Adipocyte (in vitro differentiated cells): ENCODE measurements around the gene SPRED1.
A peak's percentile ranks its signal among the peaks of the same experiment; 100 is the strongest.

Source experiments
- DNase-seq: peaks from one replicate; pipeline ENCODE4 v3.0.0-alpha.2; 2015; ENCODE audit warnings: low read depth
- H3K27me3 ChIP-seq: replicated peaks from 2 replicates; pipeline ENCODE4 v1.7.0; 2013; ENCODE audit warnings: mild to moderate bottlenecking, low read length, moderate library complexity; ENCODE audit not compliant: control insufficient read depth, insufficient read depth
- H3K36me3 ChIP-seq: 2 replicates; pipeline ENCODE4 v1.7.0; 2013; ENCODE audit warnings: low read length, mild to moderate bottlenecking, moderate library complexity; ENCODE audit not compliant: control insufficient read depth, insufficient read depth, severe bottlenecking
- H3K4me1 ChIP-seq: 2 replicates; pipeline ENCODE4 v1.7.0; 2013; ENCODE audit warnings: mild to moderate bottlenecking, low read length, moderate library complexity; ENCODE audit not compliant: control insufficient read depth, insufficient read depth
- H3K4me3 ChIP-seq: 2 replicates; pipeline ENCODE4 v1.7.0; 2013; ENCODE audit warnings: mild to moderate bottlenecking, low read length, moderate library complexity
- H3K9ac ChIP-seq: 2 replicates; pipeline ENCODE4 v1.7.0; 2013; ENCODE audit warnings: mild to moderate bottlenecking, low read length, moderate library complexity
- H3K9me3 ChIP-seq: 2 replicates; pipeline ENCODE4 v1.7.0; 2013; ENCODE audit warnings: mild to moderate bottlenecking, low read length, moderate library complexity; ENCODE audit not compliant: control insufficient read depth

The SPRED1 gene

DNA sequence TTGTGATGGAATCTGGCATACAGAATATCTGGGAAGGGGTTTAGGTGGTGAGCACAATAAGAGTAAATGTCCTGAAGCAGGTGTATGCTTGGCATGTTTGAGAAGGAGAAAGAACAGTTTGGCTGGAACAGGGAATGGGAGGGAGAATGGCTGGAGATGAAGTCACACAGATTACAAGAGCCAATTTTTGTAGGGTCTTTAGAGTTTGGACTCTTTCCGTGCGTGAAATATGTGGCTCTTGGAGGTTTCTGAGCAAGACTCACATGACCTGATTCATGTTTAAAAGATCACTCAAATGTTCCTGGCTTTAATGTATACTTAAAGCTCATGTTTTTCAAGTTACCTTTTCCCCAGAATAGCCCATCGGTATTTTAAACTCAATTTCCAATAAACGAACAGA, 32.8 kb downstream of the SPRED1 start:
- H3K9ac ChIP-seq: no peak overlapping the region
- H3K9me3 ChIP-seq: no peaks in the 10 kb centered on the region
- no peaks in the 10 kb centered on the region for H3K27me3 ChIP-seq
- peaks cover 5% of the 10 kb centered on the region for H3K36me3 ChIP-seq
- no peak overlapping the region for H3K4me3 ChIP-seq
- DNase-seq: no peak
- no peaks in the 10 kb centered on the region for H3K4me1 ChIP-seq

DNA sequence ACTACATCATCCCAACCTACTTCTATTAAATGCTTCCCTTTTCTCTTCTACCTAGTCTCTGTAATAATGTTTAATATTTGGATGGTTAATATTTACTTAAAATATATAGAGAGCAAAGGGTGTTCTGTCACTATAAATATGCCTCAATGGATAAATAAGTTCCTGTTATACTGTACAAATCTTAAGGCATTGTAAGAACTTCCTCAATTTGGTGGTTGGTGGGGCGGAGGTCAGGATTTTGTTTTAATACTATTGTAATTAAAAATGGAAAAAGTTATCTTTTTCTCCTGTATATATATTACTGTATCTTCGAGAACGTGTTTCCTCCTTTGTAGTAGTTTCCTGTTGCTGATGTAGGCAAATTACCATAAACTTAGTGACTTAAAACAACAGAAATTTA, 41.5 kb downstream of the SPRED1 start:
- no peaks in the 10 kb centered on the region for H3K9me3 ChIP-seq
- no peaks in the 10 kb centered on the region for H3K27me3 ChIP-seq
- no peak for DNase-seq
- peaks cover 9% of the 10 kb centered on the region for H3K36me3 ChIP-seq
- no peak overlapping the region for H3K9ac ChIP-seq
- H3K4me3 ChIP-seq: no peak overlapping the region
- H3K4me1 ChIP-seq: peaks cover 3% of the 10 kb centered on the region

DNA sequence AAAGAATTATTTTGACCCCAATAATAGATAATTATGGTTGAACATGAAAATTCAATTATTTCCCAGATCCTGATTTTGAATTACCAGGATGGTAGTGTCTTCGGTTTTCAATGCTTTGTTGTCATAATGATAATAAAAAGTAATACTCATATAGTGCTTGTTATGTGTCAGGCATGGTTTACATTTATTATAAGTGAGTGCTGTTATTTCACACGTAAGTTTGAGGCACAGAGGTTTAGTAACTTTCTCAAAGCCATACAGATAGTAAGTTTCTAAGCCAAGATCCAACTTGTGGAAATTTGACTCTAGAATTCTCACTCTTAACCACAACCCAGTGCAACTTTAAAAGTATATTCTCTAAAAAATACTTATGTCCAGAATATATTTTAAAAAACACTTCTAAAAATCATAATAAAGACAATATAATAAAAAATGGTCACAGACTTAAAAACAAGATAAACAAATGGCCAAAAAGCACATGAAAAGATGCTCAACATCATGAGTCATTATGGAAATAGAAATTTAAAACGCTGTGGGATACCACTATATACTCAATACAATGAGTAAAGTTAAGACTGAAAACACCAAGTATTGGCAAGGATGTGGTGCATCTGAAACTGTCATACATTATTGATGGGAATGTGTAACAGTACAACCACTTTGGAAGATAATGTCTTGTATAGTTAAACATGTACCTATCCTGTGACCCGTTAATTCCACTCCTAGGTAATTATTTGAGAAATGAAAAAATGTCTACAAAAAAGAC, 45.2 kb downstream of the SPRED1 start:
- DNase-seq: no peak
- Histone ChIP-seq H3K4me1 (peaks cover 21% of the 10 kb centered on the region), H3K36me3 (no peaks in the 10 kb centered on the region), H3K4me3 (no peak overlapping the region), H3K9me3 (no peaks in the 10 kb centered on the region), H3K9ac (no peak overlapping the region), H3K27me3 (no peaks in the 10 kb centered on the region)

DNA sequence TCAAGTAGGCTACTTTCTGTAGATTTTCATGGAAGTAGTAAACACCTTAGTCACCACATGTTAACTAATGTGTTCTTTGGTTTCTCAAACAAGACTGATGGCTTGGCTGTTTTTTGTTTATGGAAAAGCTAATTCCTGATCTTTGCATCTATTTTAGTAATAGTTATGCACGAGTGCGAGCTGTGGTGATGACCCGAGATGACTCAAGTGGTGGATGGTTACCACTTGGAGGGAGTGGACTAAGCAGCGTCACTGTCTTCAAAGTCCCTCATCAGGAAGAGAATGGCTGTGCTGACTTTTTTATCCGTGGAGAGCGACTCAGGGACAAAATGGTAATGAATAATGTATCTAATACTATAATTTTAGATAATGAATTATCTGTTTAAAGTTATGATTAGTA, 46.6 kb downstream of the SPRED1 start:
- Histone ChIP-seq H3K27me3 (no peaks in the 10 kb centered on the region), H3K4me1 (peaks cover 28% of the 10 kb centered on the region), H3K9ac (no peak overlapping the region), H3K4me3 (no peak overlapping the region), H3K9me3 (no peaks in the 10 kb centered on the region), H3K36me3 (no peaks in the 10 kb centered on the region)
- DNase-seq: no peak

DNA sequence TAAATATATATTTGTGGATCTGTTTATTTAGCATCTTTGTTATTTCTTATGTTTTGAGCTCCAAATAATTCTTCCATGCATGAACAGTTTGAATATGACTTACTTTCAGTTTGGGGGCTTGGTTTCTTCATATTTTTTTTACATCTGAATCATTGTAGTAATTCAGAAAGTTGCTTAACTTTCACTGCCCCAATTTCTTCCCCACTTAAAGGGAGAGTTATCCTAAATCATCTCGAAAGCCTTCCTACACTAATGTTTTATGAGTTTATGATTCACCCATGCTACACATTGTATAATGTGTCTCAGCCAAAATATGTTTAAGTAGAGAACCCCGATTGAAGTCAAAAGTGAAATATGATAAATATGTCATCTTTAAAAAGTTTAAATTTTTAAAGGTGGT, 47.8 kb downstream of the SPRED1 start:
- Histone ChIP-seq H3K4me3 (peak overlapping the region; percentile 69), H3K4me1 (peaks cover 33% of the 10 kb centered on the region), H3K27me3 (no peaks in the 10 kb centered on the region), H3K9me3 (no peaks in the 10 kb centered on the region), H3K9ac (peak overlapping the region; percentile 51), H3K36me3 (no peaks in the 10 kb centered on the region)
- peak; percentile 39 for DNase-seq

DNA sequence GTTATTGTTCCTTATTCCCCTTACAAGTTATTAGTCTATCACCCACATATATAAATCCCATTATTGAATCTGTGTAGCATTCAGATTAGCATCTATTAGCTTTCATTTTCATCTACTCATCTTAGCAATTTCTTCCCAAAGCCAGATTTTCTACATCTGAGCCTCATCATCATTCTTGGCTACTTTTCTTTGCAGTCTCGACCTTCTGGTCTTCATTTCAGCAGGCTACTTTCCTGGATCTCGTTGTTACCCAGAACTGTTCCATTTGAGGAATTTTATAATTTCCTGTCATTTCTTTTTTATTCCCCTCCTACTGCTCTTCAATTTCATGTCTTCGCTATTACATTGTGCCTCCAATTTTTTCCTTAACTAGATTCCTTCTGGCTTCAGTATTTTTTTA, 51.8 kb downstream of the SPRED1 start:
- peak; percentile 29 for DNase-seq
- H3K9ac ChIP-seq: peak overlapping the region; percentile 36
- peak overlapping the region; percentile 63 for H3K4me3 ChIP-seq
- no peaks in the 10 kb centered on the region for H3K36me3 ChIP-seq
- H3K4me1 ChIP-seq: peaks cover 26% of the 10 kb centered on the region
- no peaks in the 10 kb centered on the region for H3K9me3 ChIP-seq
- H3K27me3 ChIP-seq: no peaks in the 10 kb centered on the region

DNA sequence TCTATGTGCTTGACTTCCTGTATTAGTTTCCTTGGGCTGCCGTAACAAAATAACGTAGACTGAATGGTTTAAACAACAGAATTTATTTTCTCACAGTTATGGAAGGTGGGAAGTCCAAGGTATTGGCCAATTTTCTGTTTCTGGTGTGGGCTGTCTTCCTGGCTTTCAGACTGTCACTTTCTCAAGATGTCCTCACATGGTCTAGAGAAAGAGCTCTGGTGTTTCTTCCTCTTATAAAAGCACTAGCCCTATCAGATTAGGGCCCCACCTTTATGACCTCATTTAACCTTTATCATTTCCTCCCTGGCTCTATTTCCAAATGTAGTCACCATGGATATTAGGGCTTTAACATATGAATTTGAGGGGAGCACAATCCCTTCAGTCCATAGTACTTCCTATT, 54.6 kb downstream of the SPRED1 start:
- Histone ChIP-seq H3K4me1 (peaks cover 15% of the 10 kb centered on the region), H3K36me3 (no peaks in the 10 kb centered on the region)
- DNase-seq: no peak

DNA sequence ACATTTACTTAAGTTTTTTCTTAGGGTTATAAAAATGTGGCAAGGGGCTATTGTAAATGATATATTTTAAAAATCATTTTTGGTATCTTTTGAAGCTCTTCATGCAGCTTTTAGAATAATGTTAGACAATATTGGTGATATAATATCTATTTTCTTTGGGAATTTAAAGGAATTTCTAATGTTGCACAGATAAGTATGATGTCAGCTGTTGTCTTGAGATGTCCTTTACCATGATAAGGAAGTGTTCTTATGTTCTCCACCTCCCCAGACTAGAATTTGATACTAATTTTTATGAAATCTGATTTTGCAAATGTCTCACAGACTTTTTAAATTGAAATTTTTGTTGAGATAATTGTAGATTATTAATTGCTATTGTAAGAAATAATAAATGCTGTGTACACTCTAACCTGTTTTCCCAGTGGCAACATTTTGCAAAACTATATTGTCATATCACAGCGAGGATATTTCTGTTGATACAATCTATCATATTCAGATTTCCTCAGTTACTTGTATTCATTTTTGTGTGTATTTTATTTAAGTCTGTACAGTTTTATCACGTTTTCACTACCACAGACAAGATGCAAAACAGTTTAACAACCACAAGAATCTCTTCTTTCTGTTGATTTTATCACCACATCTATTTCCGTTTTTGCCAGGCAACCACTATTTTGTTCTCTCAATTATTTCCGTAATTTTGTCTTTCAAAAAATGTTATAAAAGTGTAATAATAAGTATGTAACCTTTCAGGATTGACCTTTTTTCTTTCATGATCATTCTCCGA, 55.4 kb downstream of the SPRED1 start:
- DNase-seq: no peak
- Histone ChIP-seq H3K4me1 (peaks cover 13% of the 10 kb centered on the region), H3K9me3 (no peaks in the 10 kb centered on the region), H3K4me3 (no peak overlapping the region), H3K27me3 (no peaks in the 10 kb centered on the region), H3K36me3 (no peaks in the 10 kb centered on the region), H3K9ac (no peak overlapping the region)

More for the DNA sequence above, 54.6 kb downstream of the SPRED1 start:
- no peak overlapping the region for H3K4me3 ChIP-seq
- H3K9me3 ChIP-seq: no peaks in the 10 kb centered on the region
- no peaks in the 10 kb centered on the region for H3K27me3 ChIP-seq
- no peak overlapping the region for H3K9ac ChIP-seq

DNA sequence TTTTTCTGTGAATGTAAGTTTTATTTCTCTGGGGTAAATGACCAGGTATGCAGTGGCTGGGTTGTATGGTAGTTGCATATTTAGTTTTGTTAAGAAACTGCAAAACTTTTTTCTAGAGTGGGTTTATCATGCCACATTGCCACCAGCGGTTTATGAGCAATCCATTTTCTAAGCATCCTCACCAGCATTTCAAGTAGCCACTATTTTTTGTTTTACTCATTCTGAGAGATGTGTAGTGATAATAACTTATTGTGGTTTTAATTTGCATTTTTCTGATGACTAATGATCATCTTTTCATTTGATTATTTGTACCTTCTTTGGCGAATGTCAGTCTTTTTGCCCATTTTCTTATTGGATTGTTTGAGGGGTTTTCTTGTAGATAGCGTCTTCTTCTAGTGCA, 56.2 kb downstream of the SPRED1 start:
- no peak overlapping the region for H3K9ac ChIP-seq
- no peaks in the 10 kb centered on the region for H3K9me3 ChIP-seq
- H3K27me3 ChIP-seq: no peaks in the 10 kb centered on the region
- peaks cover 13% of the 10 kb centered on the region for H3K4me1 ChIP-seq
- no peak overlapping the region for H3K4me3 ChIP-seq
- no peak for DNase-seq
- H3K36me3 ChIP-seq: no peaks in the 10 kb centered on the region

DNA sequence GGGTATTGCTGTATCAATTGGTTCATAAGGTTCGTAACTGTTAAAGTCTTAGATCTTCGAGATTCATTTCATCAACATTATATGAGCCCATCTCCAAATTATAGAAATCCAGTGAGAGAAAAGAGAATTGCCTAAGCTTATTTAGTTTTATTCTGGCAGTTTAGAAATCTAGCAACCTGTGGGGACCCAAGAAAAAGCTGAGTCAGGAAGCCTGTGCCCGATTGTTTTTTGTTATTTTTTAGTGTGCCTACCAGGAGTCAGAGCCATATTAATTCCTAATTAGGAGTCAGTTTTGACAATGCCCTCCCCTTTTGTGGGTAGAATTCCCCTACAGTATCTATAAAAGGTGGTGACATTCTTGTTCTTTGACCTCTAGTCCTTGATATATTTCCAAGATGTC, 59.6 kb downstream of the SPRED1 start:
- Histone ChIP-seq H3K36me3 (no peaks in the 10 kb centered on the region), H3K9me3 (no peaks in the 10 kb centered on the region), H3K27me3 (no peaks in the 10 kb centered on the region), H3K4me1 (peaks cover 23% of the 10 kb centered on the region), H3K4me3 (no peak overlapping the region), H3K9ac (no peak overlapping the region)
- no peak for DNase-seq

DNA sequence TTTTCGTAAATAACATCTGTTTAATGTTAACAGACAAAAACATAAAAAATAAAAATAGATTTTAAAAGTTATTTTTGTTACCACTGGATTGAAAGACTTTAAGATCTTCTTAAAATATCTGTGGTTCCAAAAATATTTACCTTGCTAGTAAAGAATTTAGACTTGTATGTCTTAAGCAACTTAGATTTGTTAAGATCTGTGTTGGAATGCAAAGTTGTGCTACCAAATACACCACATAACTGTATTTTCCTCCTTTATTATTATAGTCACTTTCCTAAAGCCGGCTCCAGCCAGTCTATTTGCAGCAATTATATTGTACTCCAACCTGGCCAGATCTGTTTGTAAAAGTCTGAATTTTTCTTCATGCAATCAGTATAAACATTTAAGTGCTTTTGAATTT, 63.7 kb downstream of the SPRED1 start:
- no peaks in the 10 kb centered on the region for H3K36me3 ChIP-seq
- no peak overlapping the region for H3K4me3 ChIP-seq
- H3K27me3 ChIP-seq: no peaks in the 10 kb centered on the region
- H3K4me1 ChIP-seq: peaks cover 48% of the 10 kb centered on the region
- H3K9ac ChIP-seq: no peak overlapping the region
- peak; percentile 40 for DNase-seq
- H3K9me3 ChIP-seq: no peaks in the 10 kb centered on the region
